Measurements from ENCODE around the gene LHFPL6.
A peak's percentile ranks its signal among the peaks of the same experiment; 100 is the strongest.

LHFPL6 gene

DNA sequence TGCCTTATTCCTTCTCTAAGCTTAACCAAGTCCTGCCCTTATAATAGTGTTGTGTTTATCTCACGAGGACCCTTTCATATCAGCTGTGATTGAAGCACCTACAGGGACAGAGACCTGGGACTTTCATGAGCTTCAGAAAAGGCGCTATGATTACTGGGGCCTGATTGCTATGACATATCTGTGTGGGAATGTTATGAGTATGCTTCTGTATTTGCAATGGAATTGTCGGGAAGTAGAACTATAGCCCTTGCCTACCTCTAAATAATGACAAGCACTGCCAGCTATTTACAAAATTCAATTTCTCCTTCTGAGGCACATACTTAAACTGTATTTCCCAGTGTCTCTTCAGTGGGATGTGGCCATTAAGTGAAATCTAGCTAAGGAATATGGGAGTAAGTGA lies 191.5 kb downstream of the LHFPL6 start:
- peak; percentile 7 for DNase-seq (ENCODE audit: low spot score)

DNA sequence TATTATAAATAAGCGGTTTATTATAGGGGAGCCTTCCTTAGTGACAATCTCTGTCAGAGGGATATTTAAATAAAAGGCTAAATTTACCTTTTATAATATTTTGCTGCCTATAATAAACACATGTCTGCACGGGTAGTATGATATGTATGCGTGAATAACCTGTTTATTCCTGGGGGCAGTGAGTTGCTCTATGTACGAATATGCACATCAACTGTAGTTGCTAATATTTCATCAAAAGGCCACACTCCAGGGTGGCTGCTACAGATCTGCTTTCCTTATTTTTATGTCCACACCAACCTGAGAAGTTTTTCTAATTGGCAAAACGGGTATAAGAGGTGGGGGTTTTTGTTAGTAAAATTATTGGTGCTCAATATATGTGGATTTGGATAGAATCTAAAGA lies 192.0 kb downstream of the LHFPL6 start:
- no peak for DNase-seq (ENCODE audit: low spot score)

DNA sequence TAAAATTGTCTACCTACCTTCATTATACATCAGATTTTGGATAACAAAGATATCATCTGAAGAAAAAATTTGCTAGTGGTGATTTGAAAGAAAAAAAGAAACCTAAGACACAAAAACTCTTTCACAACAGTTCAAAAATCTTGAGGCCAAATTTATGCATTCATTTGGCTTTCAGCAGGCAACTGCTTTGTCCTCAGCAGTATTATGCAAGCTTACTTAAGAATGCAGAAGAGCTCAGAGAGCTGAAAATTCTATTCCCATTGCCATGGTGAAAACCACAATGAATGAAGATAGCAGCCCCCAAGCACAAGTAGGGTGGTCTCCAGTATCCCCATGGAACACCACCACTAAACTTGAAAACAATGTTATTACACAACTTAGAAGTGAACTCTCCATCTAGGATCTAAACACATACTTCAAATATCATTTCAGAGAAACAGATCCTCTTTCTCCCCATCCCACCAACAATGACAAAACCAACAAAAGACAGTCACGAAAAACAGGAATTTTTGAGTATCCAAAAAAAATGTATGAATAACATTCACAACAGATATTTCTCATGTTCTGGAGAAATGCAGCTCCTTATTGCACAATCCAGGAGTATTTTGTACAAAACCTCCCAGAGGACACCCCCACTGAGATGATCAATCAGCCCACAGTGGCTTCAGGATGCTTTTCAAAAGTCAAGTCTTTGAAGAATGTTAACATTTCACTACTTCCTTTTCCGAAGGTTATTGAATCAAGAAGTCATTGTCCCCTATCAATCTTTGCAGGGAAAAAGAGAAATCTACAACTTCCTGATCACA lies 192.7 kb downstream of the LHFPL6 start:
- DNase-seq (ENCODE audit: low spot score), result no peak

DNA sequence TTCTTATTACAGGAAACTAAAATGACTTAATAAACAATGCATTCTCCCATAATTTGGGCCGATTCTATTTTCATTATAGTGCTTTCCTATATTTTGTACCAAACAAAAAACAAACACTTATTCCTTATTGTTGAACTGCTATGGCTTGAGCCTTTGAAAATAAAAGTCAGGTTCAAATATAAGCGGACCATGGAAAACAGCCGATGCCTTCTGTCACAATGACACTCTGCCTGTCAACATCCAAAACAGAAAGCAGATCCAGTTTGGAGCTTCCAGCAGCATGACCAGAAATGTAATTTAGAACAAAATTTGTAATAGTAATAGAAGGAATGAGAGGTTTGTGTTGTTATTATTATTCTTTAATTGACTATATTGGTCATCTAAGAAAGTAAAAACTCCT lies 194.5 kb downstream of the LHFPL6 start:
- no peak for DNase-seq (ENCODE audit: low spot score)

DNA sequence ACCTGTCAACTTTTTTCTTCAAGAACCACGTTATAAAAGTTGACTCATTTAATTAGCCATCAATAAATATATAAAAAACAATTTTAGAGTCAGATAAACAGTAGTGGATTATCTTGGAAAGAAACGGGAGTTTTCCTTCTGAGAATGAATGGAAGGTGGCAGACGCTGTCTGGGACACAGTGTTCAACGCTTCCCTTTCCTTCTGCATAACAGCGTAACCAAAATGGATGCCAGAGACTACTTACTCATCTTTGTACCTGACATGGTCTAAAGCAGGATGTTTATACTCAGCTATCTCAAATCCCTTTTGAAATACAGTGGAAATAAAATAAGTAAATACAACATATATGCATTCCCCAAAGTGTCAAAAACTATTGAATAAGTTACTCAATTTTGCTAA lies 195.2 kb downstream of the LHFPL6 start:
- no peak for DNase-seq (ENCODE audit: low spot score)

DNA sequence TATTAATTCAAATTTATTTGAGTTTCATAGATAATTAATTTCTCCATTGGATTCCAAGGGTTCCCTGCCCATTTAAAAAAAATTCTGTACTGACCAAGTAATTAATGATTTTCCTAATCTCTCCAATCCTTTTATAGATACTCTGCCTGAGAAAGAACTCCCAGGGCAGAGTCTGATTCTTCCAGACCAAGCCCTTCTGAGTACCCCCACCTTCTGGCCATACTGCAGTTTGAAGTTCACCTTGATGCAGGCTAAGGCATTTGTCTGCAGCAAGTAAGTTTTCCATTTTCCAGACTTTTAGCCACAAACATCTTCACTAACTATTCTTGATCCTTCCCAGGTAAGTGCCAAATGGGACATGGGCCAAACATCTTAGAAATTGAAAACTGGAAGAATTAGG lies 195.9 kb downstream of the LHFPL6 start:
- DNase-seq (ENCODE audit: low spot score), result no peak

DNA sequence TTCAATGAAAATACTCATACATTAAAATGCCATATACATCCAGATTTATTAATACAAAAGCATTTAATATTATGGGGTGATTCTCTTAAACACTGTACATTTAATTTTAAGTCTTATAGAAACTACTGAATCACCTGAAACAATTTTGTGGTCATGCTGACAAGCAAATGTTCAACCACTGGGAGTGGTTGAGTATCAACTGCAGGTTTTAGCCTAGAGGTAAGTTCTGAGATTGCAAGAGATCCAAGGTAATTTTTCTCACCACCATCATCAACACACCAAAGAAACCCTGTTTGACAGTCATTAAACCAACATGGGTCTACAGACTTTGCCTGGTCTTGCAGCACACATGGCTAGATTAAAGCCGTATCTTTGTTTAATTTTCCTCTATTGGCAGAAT lies 196.3 kb downstream of the LHFPL6 start:
- peak; percentile 4 for DNase-seq (ENCODE audit: low spot score)

DNA sequence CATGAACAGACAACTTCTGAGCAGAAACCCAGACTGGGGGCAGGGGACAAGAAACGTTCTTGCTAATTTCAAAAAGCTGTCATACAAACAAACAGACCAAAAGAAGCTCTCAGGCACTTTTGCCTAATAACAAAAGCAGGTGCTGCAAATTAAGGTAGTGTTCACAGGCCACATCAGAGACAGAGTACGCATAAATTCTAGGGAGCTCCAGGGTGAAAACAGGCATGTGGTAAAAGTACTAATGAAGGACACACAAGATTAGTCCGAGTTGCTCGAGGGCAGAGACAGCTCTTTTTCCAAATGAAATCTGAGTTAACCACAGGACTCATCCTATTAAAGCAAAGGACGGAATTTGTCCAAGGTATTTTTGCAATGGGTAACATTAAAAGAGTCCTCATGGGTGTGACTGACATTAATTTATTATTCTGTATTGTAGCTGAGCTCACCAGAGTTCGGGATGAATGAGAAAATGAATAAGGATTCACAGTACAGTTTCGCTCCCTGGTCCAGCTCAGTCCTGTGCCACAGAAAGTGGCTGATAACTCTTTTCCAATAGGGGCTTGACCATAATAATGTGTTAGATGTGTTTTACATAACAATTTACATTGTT lies 197.3 kb downstream of the LHFPL6 start:
- no peak for DNase-seq (ENCODE audit: low spot score)

DNA sequence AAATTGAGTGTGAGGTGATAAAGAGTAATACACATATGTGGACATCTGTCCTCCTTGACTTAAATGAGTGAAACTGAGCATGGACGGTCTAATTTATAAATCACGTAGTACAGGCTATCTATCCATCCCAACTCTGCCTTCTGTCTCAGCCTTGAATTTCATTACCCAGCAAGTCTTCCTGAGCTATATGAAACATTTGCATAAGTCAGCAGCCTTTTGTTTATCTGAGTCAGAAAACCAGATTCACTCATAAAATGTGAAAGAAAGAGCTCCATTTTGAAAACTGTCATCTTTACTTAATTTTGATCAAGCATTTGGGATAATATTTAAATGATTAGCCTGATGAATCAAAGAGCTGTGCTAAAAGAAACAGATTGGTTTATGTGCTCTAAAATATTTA lies 197.9 kb downstream of the LHFPL6 start:
- DNase-seq (ENCODE audit: low spot score), result no peak

DNA sequence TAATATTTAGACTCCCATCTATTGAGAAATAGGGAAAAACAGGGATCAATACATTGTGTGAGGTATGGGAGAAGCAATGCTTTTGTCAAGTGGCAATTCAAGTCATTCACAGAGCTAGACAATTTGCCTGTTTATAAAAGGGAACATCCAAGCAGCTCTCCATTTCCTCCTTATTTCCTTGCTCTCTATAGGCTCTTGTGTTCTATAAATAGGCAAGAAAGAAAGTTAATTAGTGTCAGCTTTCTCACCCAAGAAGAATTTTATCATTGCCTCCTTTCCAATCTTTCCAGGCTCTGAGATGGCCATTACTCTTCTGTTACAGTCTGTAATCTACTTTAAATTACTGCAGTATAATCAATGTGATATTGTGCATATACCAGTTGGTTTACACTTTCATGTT lies 199.9 kb downstream of the LHFPL6 start:
- DNase-seq (ENCODE audit: low spot score), result no peak

DNA sequence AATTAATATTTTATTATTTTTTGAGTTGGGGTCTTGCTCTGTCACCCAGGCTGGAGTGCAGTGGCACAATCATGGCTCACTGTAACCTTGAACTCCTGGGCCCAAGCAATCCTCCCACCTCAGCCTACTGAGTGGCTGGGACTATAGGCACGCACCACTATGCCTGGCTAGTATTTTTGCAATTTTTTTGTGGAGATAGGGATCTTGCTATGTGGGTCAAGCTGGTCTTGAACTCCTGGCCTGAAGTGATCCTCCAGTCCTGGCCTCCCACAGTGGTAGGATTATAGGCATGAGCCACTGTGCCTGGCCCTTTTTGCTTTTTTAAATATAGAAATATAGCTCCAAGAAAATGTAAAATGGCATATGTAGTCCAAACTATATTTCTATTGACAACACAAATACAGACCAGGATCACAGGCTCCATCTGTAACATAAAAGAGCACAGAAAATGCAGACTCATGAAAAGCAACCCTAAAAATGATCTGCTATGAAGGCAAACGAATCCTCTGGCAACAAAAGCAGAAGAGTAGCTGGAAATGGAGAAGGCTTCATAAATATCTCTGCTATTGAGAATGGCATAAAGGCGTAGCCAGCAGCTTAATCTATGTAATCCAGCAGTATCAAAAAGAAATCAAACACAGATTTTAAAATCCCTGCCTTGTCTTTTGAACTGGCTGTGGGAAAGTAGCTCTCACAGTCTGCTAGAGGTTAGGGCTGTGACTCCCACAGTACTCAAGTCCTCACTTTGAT lies 200.6 kb downstream of the LHFPL6 start:
- DNase-seq (ENCODE audit: low spot score), result no peak

DNA sequence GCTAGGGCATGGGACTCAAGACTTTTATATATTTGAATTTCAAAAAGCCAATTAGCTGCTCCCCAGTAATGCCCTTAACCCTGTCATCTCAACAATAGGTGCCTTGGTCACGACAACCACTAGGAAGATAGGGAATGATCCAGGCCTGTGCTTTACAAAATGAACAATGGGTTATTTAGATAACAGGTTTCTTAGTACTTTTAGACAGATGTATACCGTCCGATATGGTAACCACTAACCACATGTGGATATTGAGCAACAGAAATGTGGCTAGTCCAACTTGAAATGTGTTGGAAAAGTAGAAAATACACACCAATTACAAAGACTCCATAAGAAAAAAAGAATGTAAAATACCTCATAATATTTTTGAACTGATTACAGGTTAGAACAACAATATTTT lies 201.2 kb downstream of the LHFPL6 start:
- DNase-seq (ENCODE audit: low spot score), result no peak

DNA sequence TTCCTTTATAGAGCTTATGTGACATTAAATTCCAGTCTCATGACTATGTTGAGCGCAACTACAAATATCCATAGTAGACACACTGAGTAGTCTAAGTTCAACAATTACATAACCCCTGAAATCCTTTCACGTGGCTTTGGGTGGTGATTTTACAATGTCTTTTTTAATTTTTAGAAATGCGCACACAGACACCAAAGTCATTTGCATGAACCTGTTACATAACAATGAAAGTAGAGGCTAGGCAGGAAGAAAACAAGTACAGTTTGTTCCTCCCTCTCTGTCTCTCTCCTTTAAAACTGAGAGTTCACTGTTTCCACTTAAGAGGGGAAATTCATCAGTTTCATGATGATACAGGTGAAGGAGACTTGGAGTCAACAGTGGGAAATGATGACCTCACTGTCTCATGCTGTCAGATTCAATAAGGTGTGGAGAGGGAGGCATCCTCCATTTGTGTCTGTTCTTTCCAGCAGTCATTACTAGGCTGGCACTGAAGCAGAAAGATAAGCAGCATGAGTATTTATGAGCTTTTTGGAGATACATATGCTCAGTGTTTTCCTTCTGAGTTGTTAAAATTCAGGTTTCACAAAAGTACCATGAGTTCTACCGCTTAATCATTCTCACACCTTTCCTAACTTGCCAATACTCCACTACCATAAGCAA lies 201.8 kb downstream of the LHFPL6 start:
- DNase-seq (ENCODE audit: low spot score), result no peak

DNA sequence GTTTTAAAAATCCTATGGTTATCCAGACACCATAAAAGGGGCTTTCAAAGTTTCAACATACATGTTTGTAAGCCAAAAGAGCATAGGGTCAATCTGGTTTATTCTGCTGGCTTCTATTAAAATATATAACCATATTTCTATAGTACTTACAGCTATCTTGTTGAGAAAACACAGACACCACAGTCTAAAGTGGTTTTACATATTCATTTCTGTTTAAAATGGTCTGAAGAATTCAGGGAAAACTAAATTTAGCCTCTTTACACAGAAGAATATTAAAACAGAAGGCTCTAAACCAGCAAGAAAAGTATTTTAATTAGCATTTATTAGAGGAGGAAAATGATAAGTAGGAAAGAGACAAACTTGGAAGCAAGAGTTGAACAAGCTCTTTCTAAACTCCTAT lies 203.9 kb downstream of the LHFPL6 start:
- no peak for DNase-seq (ENCODE audit: low spot score)

DNA sequence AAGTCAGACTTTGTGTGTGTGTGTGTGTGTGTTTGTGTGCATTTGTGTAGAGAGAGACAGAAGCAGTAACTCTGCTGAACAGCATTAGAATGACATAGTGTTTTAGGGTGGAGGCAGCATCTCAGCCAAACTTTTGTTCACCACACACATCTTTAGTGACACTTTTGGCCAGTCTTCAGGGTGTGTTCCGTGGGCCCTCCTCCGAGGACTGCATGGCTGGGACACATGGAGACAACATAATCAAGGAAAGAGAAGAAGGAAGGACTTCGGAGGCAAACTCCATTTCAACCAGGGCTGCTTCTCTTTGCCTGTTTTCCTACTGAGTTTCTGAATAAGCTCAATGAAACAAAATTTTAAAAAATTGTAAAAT lies 205.1 kb downstream of the LHFPL6 start:
- no peak for DNase-seq (ENCODE audit: low spot score)

DNA sequence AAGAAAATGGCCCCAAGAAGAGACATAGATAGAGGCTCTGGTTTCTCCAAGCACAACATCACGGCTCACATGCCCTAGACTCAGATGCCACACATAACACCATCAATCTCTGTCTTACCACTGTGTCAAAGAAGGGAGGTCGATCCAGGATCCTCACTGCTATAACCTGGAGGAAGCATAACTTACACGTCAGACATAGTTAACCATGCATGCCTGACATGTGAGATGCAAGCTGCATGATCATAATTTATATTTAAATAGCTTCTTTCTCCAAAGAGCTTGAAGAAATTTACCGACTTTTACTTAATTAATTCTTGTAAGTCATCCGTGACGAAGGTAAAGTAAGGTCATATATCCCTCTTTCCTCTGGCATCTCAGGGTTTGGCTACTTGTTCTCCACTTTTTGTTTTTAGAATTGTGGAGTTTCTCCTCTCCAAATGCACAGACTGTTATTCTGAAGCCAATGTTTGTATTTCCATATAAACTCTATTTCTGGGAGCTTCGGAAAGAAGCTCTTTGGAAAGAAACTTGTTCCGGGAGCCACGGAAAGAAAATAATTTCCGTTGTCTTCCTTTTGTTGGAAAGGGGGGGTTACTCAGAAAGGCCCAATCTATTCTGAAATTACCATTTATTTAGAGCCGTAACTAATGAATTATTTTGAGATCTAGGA lies 205.6 kb downstream of the LHFPL6 start:
- no peak for DNase-seq (ENCODE audit: low spot score)

DNA sequence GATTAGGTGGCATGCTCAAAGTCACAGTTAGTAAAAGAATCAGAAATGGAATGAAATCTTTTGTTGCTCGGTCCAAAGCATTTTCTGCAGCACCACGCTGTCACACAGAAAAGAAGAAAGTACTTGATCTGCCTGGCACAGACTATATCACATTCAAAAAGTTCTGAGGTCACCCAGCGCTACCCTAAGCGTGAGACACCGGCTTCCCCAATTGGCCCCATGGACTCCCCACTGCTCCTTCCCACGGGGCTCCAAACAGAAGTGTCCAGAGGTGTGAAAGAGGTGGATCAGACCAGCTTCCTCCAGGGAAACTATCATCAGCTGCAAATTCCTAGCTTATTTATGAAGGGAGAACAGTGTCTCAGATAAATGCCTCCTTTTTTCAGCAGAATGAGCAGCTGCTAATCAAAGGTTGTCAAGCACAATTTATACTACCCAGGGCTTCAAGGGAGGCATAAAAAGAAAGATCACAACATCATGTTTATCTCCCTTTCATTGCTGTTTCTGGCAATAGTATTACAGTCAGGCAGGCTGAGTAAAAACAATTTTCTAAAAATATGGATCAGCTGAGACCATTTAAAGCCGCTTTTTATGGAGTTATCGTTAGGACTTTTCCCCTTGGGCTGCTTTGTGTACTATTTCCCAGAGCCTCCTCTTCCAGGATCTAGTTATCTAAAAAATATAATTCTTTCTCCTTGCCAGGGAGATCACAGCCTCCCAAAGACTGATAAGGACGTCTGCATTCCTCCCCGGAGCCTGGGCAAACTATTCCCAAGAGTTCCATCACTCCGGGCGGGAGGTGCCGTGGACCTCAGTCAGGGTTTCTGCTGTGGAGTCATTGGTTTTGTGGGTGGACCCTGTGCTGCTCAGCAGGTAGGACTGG lies 208.0 kb downstream of the LHFPL6 start:
- no peak for DNase-seq (ENCODE audit: low spot score)

DNA sequence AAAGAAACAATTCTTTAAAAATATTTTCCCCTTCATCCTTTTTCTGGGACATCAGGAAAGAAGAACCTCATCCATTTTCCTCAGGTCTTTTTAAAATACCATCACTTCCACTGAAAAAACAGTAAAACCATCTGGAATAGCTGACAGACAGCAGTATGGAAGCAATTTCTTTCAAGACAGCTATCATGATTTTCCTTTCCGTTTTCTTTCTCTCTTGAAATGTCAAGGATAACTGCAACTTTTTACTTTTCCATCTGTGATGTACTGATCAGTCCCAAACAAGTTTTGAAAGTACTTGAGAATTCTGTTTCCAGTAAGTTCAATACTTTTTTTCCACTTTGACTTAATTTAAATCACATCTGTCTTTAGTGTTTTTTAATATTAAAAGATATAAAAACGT lies 211.2 kb downstream of the LHFPL6 start:
- no peak for DNase-seq (ENCODE audit: low spot score)

DNA sequence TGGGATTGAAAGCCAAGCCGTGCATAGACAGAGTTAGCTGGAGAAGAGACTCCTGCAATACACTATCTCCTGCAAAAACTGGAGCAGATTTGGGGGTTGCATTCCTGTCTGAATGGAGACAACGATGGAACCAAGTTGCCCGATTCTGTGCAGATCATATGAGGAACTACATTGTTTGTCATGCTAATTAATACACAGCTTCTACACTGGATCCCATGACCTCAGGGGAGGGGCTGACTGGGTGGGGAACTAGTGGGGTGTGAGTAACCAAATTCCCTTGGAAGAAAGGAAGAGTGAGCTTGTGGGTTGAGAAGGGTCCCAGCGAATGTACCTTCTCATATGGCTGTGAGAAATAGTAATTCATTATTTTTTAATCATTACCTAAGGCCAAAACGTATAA lies 214.0 kb downstream of the LHFPL6 start:
- DNase-seq (ENCODE audit: low spot score), result no peak

DNA sequence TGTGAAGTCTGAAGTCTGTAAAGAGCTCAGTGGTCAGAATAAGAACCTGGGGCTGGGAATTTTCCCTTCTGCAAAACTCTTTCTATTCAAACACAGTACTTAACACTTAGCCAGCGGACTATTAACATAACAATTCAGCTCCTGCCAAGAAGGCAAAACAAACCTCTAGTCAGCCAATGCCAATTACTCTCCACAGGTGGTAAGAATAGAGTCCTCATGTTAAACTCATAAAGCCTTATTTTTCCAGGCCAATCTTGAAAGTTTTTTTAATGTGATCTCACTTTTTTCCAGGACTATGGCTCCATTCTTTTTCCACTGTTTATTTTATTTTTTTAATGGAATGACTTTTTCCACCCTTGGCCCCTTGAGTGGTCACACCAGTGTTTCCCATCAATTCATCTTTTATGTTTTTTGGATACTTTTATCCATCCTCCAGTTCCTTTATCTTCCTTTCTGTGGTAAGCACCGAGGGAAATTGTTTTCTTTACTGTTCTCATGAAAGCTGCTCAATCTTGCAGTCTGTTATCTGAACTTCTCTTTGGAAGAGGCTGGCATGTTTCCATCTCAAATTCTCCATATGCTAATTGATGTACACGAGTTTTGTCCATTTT lies 217.3 kb downstream of the LHFPL6 start:
- DNase-seq (ENCODE audit: low spot score), result no peak

DNA sequence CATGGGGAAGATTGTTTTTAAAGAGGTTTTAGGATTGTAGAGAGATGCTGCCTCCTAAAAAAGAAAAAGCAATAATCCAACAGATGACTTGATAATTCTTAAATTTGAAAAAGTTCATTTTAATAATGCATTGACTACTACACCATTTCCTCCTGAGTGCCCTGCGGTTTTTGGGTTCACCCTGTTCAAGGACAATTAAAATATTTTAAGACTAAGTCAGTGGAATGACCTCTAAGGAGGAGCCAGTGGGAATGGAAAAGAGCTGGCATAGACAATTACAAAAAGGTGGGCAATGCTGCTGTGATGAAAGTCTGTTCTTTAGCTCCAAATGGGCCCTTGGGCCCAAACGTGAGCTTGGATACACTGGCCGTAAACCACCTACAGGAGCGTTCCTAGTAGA lies 217.8 kb downstream of the LHFPL6 start:
- no peak for DNase-seq (ENCODE audit: low spot score)
